BLaER1 (cell line): Measurements from ENCODE around the gene CITED2.
"Not testable (repeated sequence)": the region's sequence is repeated elsewhere in the genome, so short reads cannot be mapped to it uniquely, and the experiment has no call there.

Source experiments
- H3K27ac ChIP-seq: shearing (Covaris generic); formaldehyde crosslinking; 2 replicates; pipeline ENCODE4 v1.8.1; 2022
- H3K27me3 ChIP-seq: shearing (Covaris generic); formaldehyde crosslinking; 2 replicates; pipeline ENCODE4 v1.8.1; 2022
- H3K36me3 ChIP-seq: shearing (Covaris generic); formaldehyde crosslinking; 2 replicates; pipeline ENCODE4 v1.8.1; 2022
- H3K4me1 ChIP-seq: shearing (Covaris generic); formaldehyde crosslinking; 2 replicates; pipeline ENCODE4 v1.8.1; 2022
- H3K4me2 ChIP-seq: shearing (Covaris generic); formaldehyde crosslinking; 2 replicates; pipeline ENCODE4 v1.8.1; 2022
- H3K4me3 ChIP-seq: shearing (Covaris generic); formaldehyde crosslinking; 2 replicates; pipeline ENCODE4 v1.8.1; 2022
- H3K9ac ChIP-seq: shearing (Covaris generic); formaldehyde crosslinking; 2 replicates; pipeline ENCODE4 v1.8.1; 2022
- H3K9me3 ChIP-seq: shearing (Covaris generic); formaldehyde crosslinking; 2 replicates; pipeline ENCODE4 v1.8.1; 2022
- H4K20me1 ChIP-seq: shearing (Covaris generic); formaldehyde crosslinking; 2 replicates; pipeline ENCODE4 v1.8.1; 2022
- Cebpa-rat ChIP-seq: shearing (Covaris generic); IDR thresholded peaks from 2 replicates; pipeline ENCODE4 v1.8.1; 2022

CITED2 gene

GRCh38 chr6:139368661-139369060, 5.8 kb downstream of the CITED2 start:
- H3K27ac ChIP-seq, result no peak overlapping the region
- peaks cover 54% of the 10 kb centered on the region for H3K4me1 ChIP-seq
- peaks cover 28% of the 10 kb centered on the region for H4K20me1 ChIP-seq
- H3K27me3 ChIP-seq, result no peaks in the 10 kb centered on the region
- no peak overlapping the region for H3K4me3 ChIP-seq
- no peak for TF ChIP-seq Cebpa-rat
- peaks cover 7% of the 10 kb centered on the region; the same call in 1 of the 2 replicates for H3K36me3 ChIP-seq
- no peaks in the 10 kb centered on the region for H3K9me3 ChIP-seq
- no peak overlapping the region for H3K9ac ChIP-seq
- H3K4me2 ChIP-seq, result peak overlapping the region; percentile 85

- Histone ChIP-seq H3K27me3 (no peaks in the 10 kb centered on the region), H3K4me2 (peak overlapping the region; percentile 85), H3K36me3 (0 out of 2 replicates have a peak, but pooled peaks cover under 1% of the 10 kb centered on the region), H3K9me3 (no peaks in the 10 kb centered on the region), H4K20me1 (peaks cover 20% of the 10 kb centered on the region), H3K9ac (peak overlapping the region; percentile 12; the same call in 1 of the 2 replicates), H3K4me1 (peaks cover 62% of the 10 kb centered on the region), H3K27ac (peak overlapping the region; percentile 44), H3K4me3 (no peak overlapping the region; the same call in 1 of the 2 replicates)
- TF ChIP-seq Cebpa-rat, result no peak
Observed at GRCh38 chr6:139367810-139368351, 6.6 kb downstream of the CITED2 start.

DNA sequence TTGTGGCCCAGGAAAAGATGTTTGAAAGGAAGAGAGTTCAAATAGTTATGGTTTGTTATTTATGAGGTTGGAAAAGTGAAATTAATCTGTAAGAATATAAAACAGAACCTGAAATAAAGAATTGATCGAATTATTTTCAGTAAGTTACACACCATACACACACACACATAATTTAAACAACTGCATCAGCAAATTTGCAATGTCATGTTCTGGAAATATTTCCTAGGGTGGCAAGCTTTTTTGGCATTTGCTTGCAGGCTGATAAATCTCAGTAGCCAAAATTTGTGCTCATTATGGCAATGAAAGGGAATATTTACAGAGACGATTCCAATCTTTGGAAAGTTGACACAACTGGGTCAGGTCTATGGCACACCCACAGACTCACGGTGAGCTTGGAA, 9.5 kb downstream of the CITED2 start:
- Histone ChIP-seq H3K9ac (no peak overlapping the region), H4K20me1 (no peaks in the 10 kb centered on the region), H3K4me1 (peaks cover 62% of the 10 kb centered on the region), H3K4me3 (no peak overlapping the region), H3K9me3 (0 out of 2 replicates have a peak, but pooled peaks cover 4% of the 10 kb centered on the region), H3K36me3 (no peaks in the 10 kb centered on the region), H3K27ac (no peak overlapping the region), H3K4me2 (no peak overlapping the region), H3K27me3 (no peaks in the 10 kb centered on the region)
- no peak for TF ChIP-seq Cebpa-rat

- Histone ChIP-seq H3K4me1 (peaks cover 57% of the 10 kb centered on the region), H3K27ac (no peak overlapping the region), H3K27me3 (no peaks in the 10 kb centered on the region), H3K36me3 (no peaks in the 10 kb centered on the region), H4K20me1 (no peaks in the 10 kb centered on the region), H3K9me3 (0 out of 2 replicates have a peak, but pooled peaks cover 4% of the 10 kb centered on the region), H3K9ac (no peak overlapping the region), H3K4me2 (no peak overlapping the region), H3K4me3 (no peak overlapping the region)
- no peak for TF ChIP-seq Cebpa-rat
Observed at GRCh38 chr6:139364302-139364981, 10.0 kb downstream of the CITED2 start.

- not testable (repeated sequence) for H4K20me1 ChIP-seq, H3K36me3 ChIP-seq, H3K27ac ChIP-seq, H3K9me3 ChIP-seq, H3K9ac ChIP-seq, H3K4me3 ChIP-seq, H3K4me2 ChIP-seq, H3K27me3 ChIP-seq
- peaks cover 50% of the 10 kb centered on the region for H3K4me1 ChIP-seq
Observed at GRCh38 chr6:139363797-139364196, 10.7 kb downstream of the CITED2 start.

DNA sequence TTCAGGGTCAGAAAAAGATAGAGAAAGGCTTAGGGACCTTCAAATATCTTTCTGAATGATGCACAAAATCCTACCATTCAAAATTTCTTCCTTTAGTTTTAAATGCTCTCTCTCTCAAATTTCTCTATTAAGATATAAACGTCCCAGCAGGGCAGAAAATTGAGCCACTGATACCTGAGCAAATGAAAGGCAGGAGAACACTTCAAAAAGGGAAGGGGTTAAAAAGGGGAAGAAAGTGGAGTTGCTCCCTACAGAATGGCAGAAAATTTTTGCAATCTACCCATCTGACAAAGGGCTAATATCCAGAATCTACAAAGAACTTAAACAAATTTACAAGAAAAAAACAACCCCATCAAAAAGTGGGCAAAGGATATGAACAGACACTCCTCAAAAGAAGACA, 11.3 kb downstream of the CITED2 start:
- not testable (repeated sequence) for H3K27me3 ChIP-seq, H3K36me3 ChIP-seq, H3K9ac ChIP-seq, H3K4me2 ChIP-seq, H3K4me3 ChIP-seq, H3K27ac ChIP-seq, H3K9me3 ChIP-seq, H4K20me1 ChIP-seq
- H3K4me1 ChIP-seq, result peaks cover 44% of the 10 kb centered on the region

GRCh38 chr6:139361211-139361610, 13.2 kb downstream of the CITED2 start:
- Histone ChIP-seq H3K4me2 (peak overlapping the region; percentile 63), H4K20me1 (no peaks in the 10 kb centered on the region), H3K36me3 (no peaks in the 10 kb centered on the region), H3K27me3 (no peaks in the 10 kb centered on the region), H3K4me3 (0 out of 2 replicates have a peak overlapping the region, but pooled peaks have one; percentile 7), H3K4me1 (peaks cover 33% of the 10 kb centered on the region), H3K27ac (no peak overlapping the region), H3K9ac (no peak overlapping the region), H3K9me3 (0 out of 2 replicates have a peak, but pooled peaks cover 4% of the 10 kb centered on the region)
- TF ChIP-seq Cebpa-rat, result no peak

DNA sequence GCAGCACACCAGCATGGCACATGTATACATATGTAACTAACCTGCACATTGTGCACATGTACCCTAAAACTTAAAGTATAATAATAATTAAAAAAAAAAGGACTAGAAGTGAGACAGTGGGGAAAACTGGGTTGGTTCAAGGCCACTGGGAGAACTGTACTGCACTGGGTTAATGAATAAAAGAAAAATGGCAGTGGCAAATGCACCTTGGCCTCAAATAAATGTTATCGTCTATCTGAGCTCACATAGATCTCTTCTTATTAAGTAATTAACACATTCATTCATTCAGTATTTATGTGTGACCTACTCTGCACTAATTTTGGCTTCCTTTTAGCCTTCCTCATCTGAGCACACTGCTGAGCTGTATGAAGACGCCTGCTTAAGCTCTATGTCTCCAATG, 17.5 kb downstream of the CITED2 start:
- no peaks in the 10 kb centered on the region for H3K27me3 ChIP-seq
- H3K36me3 ChIP-seq, result no peaks in the 10 kb centered on the region
- H3K4me1 ChIP-seq, result peaks cover 13% of the 10 kb centered on the region
- H3K27ac ChIP-seq, result no peak overlapping the region
- no peaks in the 10 kb centered on the region for H4K20me1 ChIP-seq
- H3K9me3 ChIP-seq, result no peaks in the 10 kb centered on the region
- no peak overlapping the region for H3K9ac ChIP-seq
- no peak for TF ChIP-seq Cebpa-rat
- no peak overlapping the region for H3K4me2 ChIP-seq
- H3K4me3 ChIP-seq, result no peak overlapping the region

DNA sequence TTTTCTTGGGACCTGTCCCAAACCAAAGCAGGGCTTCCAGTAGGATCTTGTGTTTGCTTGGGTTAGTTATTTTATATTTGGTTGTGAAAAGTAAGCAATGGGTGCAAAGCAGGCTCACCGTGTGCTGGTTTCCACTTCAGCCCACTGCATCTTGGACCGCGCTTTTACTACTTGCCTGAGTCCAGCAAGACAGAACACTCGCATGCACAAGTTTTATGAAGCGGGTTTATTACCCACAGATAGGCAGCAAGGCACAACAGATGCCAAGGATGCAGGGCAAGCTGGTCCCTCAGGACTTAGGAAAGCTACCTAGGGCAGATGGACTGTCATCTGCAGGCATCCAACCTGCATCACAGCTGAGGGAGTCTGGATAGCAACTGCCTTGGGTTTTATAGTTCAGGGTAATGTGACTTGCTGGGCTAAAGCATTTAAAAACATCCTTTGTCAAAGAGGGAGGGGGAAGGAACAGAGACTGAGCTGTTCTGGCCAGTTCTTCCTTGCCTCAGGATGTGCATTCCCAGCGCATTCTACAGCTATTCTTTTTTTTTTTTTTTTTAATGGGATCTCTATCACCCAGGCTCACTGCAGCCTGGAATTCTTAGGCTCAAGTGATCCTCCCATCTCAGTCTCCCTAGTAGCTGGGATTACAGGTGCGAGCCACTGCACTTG, 18.5 kb downstream of the CITED2 start:
- H3K27ac ChIP-seq, result no peak overlapping the region
- H3K4me2 ChIP-seq, result no peak overlapping the region
- H3K36me3 ChIP-seq, result no peaks in the 10 kb centered on the region
- H4K20me1 ChIP-seq, result no peaks in the 10 kb centered on the region
- no peak overlapping the region for H3K4me3 ChIP-seq
- H3K9ac ChIP-seq, result no peak overlapping the region
- no peak for TF ChIP-seq Cebpa-rat
- H3K4me1 ChIP-seq, result peaks cover 3% of the 10 kb centered on the region
- no peaks in the 10 kb centered on the region for H3K9me3 ChIP-seq
- H3K27me3 ChIP-seq, result no peaks in the 10 kb centered on the region

- H3K27ac ChIP-seq, result no peak overlapping the region
- no peaks in the 10 kb centered on the region for H3K36me3 ChIP-seq
- no peaks in the 10 kb centered on the region for H3K4me1 ChIP-seq
- H3K27me3 ChIP-seq, result no peaks in the 10 kb centered on the region
- TF ChIP-seq Cebpa-rat, result no peak
- no peak overlapping the region for H3K9ac ChIP-seq
- no peak overlapping the region for H3K4me2 ChIP-seq
- no peak overlapping the region for H3K4me3 ChIP-seq
- no peaks in the 10 kb centered on the region for H3K9me3 ChIP-seq
- no peaks in the 10 kb centered on the region for H4K20me1 ChIP-seq
Observed at GRCh38 chr6:139355172-139355571, 19.3 kb downstream of the CITED2 start.
